ENCODE data around the gene RDH13. TPM values are rescaled to one million over a fixed set of nuclear protein-coding genes. Genes with fewer than 3 reads are reported as not detected.

Gene RDH13
- total RNA-seq, 4 donors from 2014 or later = 11.1 to 16.4 (median 12.3) TPM

DNA sequence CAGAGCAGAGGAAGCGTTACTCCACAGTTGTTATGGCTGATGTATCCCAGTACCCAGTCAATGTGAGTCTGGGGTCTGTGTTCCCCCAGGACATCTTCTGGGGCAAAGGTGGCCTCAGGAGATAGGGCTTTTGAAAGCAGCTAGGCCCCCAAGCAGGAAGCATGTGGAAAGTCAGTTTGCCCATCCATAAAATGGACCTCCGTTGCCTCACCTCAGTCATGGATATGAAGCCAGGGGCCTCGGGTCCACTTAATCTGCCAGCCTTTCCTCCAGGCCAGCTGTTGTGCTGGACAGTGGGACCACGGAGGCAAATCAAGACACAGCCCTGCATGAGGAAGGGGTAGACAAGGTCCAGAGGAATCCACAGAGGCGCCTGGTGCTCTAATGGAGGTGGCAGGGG lies 16.0 kb upstream of the RDH13 start:
- H3K27me3 ChIP-seq = peaks cover 17 to 93% (median 47%) of the 10 kb centered on the region in 4 donors
- no peaks in the 10 kb centered on the region for H3K36me3 ChIP-seq
- peaks cover 23 to 37% (median 30%) of the 10 kb centered on the region in 4 donors for H3K4me1 ChIP-seq
- no peak overlapping the region for H3K27ac ChIP-seq (replicated peaks in 1 of 4)
- no peak for DNase-seq (ENCODE audit: extremely low spot score)
- 40% methylated on average over 1 of the region's 5 CpGs for WGBS
- H3K4me3 ChIP-seq = no peak overlapping the region
- intact Hi-C loops (cut with DNase I) = no loop called here
- no peaks in the 10 kb centered on the region for H3K9me3 ChIP-seq
- TF ChIP-seq POLR2A (IDR thresholded peaks at IDR 0.05; ENCODE audit: low read depth) = no peak
- no peak for TF ChIP-seq POLR2AphosphoS5 (IDR thresholded peaks at IDR 0.05)
- TF ChIP-seq EP300 (IDR thresholded peaks at IDR 0.05) = no peak
- TF ChIP-seq, protein P1, sequence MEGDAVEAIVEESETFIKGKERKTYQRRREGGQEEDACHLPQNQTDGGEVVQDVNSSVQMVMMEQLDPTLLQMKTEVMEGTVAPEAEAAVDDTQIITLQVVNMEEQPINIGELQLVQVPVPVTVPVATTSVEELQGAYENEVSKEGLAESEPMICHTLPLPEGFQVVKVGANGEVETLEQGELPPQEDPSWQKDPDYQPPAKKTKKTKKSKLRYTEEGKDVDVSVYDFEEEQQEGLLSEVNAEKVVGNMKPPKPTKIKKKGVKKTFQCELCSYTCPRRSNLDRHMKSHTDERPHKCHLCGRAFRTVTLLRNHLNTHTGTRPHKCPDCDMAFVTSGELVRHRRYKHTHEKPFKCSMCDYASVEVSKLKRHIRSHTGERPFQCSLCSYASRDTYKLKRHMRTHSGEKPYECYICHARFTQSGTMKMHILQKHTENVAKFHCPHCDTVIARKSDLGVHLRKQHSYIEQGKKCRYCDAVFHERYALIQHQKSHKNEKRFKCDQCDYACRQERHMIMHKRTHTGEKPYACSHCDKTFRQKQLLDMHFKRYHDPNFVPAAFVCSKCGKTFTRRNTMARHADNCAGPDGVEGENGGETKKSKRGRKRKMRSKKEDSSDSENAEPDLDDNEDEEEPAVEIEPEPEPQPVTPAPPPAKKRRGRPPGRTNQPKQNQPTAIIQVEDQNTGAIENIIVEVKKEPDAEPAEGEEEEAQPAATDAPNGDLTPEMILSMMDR (IDR thresholded peaks at IDR 0.05) = no peak

DNA sequence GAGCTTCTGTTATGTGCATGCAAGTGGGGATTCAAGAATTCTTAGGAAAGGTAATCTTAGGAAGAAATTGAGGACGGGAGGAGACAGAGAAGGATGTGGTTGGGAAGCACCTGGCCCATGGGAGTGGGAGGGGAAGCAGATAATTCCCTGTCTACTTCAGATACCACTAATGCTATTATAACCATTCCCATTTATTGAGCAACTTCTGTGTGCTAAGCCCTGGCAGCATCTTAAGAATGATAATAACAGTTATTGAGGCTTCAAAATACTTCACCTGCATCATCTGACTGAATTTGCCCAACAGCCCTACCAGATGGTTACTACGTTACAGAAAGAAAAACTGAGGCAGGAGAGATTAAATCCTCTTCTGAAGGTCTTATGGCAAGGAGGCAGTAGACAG lies 14.2 kb upstream of the RDH13 start:
- Histone ChIP-seq H3K4me1 (peaks cover 20 to 25% (median 24%) of the 10 kb centered on the region in 4 donors), H3K9me3 (peaks cover 0 to 3% (median 0%) of the 10 kb centered on the region in 4 donors), H3K4me3 (no peak overlapping the region), H3K36me3 (no peaks in the 10 kb centered on the region), H3K27me3 (peaks cover 6 to 90% (median 29%) of the 10 kb centered on the region in 4 donors), H3K27ac (replicated peaks in 1 of 4) (no peak overlapping the region)
- intact Hi-C loops (cut with DNase I) = no loop called here
- TF ChIP-seq, protein P1 (IDR thresholded peaks at IDR 0.05) = no peak
- DNase-seq (ENCODE audit: extremely low spot score) = no peak
- WGBS = 77% methylated on average over 2 of the region's 2 CpGs

DNA sequence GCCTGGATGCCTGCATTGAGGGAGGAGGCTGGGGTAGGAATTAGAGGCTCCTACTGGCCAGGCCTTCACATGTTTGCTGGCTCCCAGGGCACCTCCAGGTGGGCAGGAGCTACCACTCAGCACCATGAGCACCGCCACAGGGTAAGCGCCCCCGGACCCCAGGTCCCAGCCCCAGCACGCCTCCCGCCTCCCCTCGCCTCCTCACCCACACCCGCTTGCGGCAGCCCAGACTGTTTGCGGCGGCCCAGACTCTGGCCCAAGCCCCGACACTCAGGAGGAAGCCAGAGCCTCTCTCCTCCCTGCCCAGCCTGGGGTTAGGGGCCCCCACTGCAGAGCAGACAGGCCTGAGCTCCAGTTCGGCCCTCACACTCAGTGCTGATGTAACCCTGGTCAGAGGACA lies 13.4 kb upstream of the RDH13 start:
- no peak overlapping the region for H3K27ac ChIP-seq (replicated peaks in 1 of 4)
- H3K4me3 ChIP-seq = no peak overlapping the region
- H3K27me3 ChIP-seq = peaks cover 0 to 90% (median 27%) of the 10 kb centered on the region in 4 donors
- H3K9me3 ChIP-seq = peaks cover 0 to 3% (median 0%) of the 10 kb centered on the region in 4 donors
- DNase-seq (ENCODE audit: extremely low spot score) = no peak
- TF ChIP-seq, protein P1 (IDR thresholded peaks at IDR 0.05) = no peak
- no peak for TF ChIP-seq POLR2AphosphoS5 (IDR thresholded peaks at IDR 0.05)
- 72% methylated on average over 9 of the region's 12 CpGs for WGBS
- H3K4me1 ChIP-seq = peaks cover 12 to 18% (median 16%) of the 10 kb centered on the region in 4 donors
- intact Hi-C loops (cut with DNase I) = no loop called here
- no peaks in the 10 kb centered on the region for H3K36me3 ChIP-seq

DNA sequence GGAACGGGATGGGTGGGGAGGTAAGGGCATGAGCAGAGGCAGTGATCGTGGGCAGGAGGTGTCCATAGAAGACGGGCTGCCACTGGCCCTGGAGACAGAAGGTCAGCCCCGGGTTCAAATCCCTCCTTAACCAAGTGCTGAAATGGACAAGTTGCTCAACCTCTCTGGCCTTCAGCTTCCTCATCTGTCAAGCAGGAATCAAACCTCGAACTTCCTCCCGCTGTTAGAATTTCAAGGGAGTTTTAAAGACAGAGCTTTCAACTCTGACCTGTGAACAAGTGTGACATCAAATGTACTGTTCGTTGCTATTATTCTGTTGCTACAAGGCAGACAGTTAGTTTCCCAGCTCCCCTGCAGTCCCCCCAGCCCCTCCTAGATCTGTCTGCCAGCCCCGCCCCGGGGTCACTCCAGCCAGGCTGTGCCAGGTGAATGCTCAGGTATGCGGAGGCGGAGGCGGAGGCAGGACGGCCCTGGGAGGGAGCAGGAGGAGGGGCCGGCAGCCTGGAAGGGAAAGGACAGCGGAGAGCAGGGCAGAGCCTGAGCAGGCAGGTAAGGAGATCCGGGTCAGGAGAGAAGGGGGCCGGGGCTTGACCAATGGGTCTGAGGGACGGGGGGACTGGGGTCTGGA lies 12.5 kb upstream of the RDH13 start, which contains the start of gene EPS8L1:
Gene EPS8L1 (plus strand): TSS at position 499 of the 628 bp plus-strand sequence. CDS start 576 bp downstream, outside the sequence.
- 26% methylated on average over 15 of the region's 18 CpGs for WGBS
- intact Hi-C loops (cut with DNase I) = no loop called here
- no peak within 1 kb of the TSS for H3K27ac ChIP-seq (replicated peaks in 1 of 4)
- H3K9me3 ChIP-seq = peaks cover 0 to 3% (median 0%) of the 10 kb centered on the region in 4 donors
- DNase-seq (ENCODE audit: extremely low spot score) = no peak
- TF ChIP-seq EP300 (IDR thresholded peaks at IDR 0.05) (no peak), POLR2AphosphoS5 (IDR thresholded peaks at IDR 0.05) (no peak), POLR2A (IDR thresholded peaks at IDR 0.05; ENCODE audit: low read depth) (no peak)
- TF ChIP-seq, protein P1 (IDR thresholded peaks at IDR 0.05) = no peak
- H3K36me3 ChIP-seq = no peaks in the 10 kb centered on the region
- H3K4me3 ChIP-seq = no peak within 1 kb of the TSS
- peaks cover 3 to 13% (median 10%) of the 10 kb centered on the region in 4 donors for H3K4me1 ChIP-seq
- peaks cover 0 to 90% (median 26%) of the 10 kb centered on the region in 4 donors for H3K27me3 ChIP-seq

DNA sequence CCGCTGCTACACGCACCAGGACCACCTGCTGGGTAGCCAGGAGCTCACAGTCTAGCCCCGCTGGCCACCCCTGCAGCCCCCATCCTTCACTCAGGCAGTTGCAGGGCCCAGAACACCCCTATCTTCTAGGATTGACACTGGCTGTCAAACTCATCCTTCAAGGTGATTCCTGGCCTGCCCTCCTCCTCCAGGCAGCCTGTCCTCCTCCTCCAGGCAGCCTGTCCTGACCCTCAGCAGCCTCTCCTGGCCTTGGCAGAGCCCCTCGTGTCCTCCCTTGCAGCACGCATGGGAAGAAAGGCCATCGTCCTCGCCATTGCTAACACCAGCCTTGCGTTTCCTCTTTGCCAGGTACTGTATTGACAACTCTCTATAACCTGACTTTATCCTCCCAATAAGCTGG lies 9.0 kb upstream of the RDH13 start:
- Histone ChIP-seq H3K36me3 (no peaks in the 10 kb centered on the region), H3K4me1 (peaks cover 0 to 15% (median 10%) of the 10 kb centered on the region in 4 donors), H3K27me3 (peaks cover 0 to 92% (median 30%) of the 10 kb centered on the region in 4 donors), H3K9me3 (peaks cover 0 to 7% (median 1%) of the 10 kb centered on the region in 4 donors), H3K4me3 (no peak overlapping the region), H3K27ac (replicated peaks in 1 of 4) (no peak overlapping the region)
- TF ChIP-seq EP300 (IDR thresholded peaks at IDR 0.05) (no peak), POLR2AphosphoS5 (IDR thresholded peaks at IDR 0.05) (no peak), POLR2A (IDR thresholded peaks at IDR 0.05; ENCODE audit: low read depth) (no peak)
- TF ChIP-seq, protein P1 (IDR thresholded peaks at IDR 0.05) = no peak
- intact Hi-C loops (cut with DNase I) = no loop called here
- WGBS = 71% methylated on average over 8 of the region's 8 CpGs
- no peak for DNase-seq (ENCODE audit: extremely low spot score)
